Skeletal muscle satellite cell (primary cell): ENCODE data around the gene MST1R.

ENCODE experiments used
- H3K27me3 ChIP-seq: 2 replicates; pipeline ENCODE4 v1.7.0; 2013; ENCODE audit warnings: low read length; ENCODE audit not compliant: control insufficient read depth, insufficient read depth
- H3K36me3 ChIP-seq: 2 replicates; pipeline ENCODE4 v1.7.0; 2013; ENCODE audit warnings: mild to moderate bottlenecking, control low read depth, low read length; ENCODE audit not compliant: insufficient read depth
- H3K4me1 ChIP-seq: 2 replicates; pipeline ENCODE4 v1.7.0; 2013; ENCODE audit warnings: low read length; ENCODE audit not compliant: control insufficient read depth, insufficient read depth
- H3K4me2 ChIP-seq: 2 replicates; pipeline ENCODE4 v1.7.0; 2013; ENCODE audit warnings: mild to moderate bottlenecking, low read length
- H3K4me3 ChIP-seq: 2 replicates; pipeline ENCODE4 v1.7.0; 2013; ENCODE audit warnings: low read length
- H3K9ac ChIP-seq: 2 replicates; pipeline ENCODE4 v1.7.0; 2013; ENCODE audit warnings: mild to moderate bottlenecking, low read depth, low read length, moderate library complexity
- H3K9me3 ChIP-seq: replicated peaks from 2 replicates; pipeline ENCODE4 v1.7.0; 2013; ENCODE audit warnings: mild to moderate bottlenecking, control low read depth, low read length

Gene MST1R

DNA sequence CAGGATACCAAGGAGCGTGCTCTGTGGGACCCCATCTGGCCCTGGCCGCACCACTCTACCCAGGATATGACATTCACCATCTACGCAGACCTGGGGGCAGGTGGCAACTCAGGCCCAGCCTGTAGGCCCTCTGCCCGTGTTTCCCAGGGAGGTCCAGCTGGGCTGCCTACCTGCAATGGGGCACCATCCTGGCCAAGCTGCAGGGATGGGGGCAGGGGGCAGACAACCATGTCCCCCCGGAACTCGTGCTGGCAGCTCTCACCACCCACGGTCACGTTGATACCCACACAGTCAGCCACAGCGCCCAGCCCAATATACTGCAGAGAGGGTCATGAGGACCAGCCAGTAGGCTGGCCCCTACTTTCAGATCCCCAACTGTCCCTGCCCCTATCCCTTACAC, 7.9 kb downstream of the MST1R start:
- Histone ChIP-seq H3K4me3 (no peak overlapping the region), H3K4me2 (no peak overlapping the region), H3K27me3 (no peaks in the 10 kb centered on the region), H3K9me3 (no peaks in the 10 kb centered on the region), H3K4me1 (peaks cover 10% of the 10 kb centered on the region), H3K36me3 (no peaks in the 10 kb centered on the region), H3K9ac (no peak overlapping the region)

DNA sequence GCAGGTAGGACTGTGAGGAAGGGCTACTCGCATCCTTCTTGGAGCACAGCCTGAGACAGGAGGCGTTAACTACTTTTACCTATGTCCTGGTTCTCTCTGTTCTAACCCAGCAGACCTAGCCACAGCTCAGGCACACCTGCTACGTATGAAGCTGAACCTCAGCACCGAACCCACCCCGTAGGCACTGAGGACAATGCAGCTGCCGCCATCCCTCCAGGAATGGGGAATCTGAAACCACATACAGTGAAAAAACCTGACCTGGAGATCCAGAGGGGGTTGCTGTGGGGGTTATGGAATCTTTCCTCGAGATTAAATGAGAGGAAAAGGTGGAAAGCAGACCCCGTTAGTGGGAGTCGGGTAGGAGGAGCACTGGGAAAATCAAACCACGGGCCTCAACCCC, 14.4 kb downstream of the MST1R start:
- Histone ChIP-seq H3K9me3 (no peaks in the 10 kb centered on the region), H3K27me3 (peaks cover 2% of the 10 kb centered on the region), H3K4me2 (no peak overlapping the region), H3K4me1 (no peaks in the 10 kb centered on the region), H3K9ac (no peak overlapping the region), H3K36me3 (no peaks in the 10 kb centered on the region), H3K4me3 (no peak overlapping the region)

DNA sequence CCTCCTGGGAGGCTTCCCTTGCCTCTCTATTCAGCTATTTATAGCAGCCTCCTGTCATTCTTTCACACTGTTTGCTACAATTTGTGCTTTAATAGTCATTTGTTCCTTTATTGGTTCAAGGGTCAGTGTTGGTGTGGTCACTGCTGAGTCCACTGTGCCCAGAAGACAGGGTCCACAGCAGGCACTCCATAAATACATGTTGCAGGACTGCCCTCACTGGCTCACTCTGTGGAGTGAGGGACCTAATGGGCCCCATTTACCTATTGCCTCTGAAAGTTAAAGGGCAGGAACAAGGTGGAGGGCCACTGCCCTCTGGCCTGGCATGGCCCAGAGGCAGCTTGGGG, 16.8 kb downstream of the MST1R start:
- Histone ChIP-seq H3K4me3 (no peak overlapping the region), H3K9ac (no peak overlapping the region), H3K9me3 (no peaks in the 10 kb centered on the region), H3K4me1 (no peaks in the 10 kb centered on the region), H3K4me2 (no peak overlapping the region), H3K27me3 (peaks cover 10% of the 10 kb centered on the region), H3K36me3 (no peaks in the 10 kb centered on the region)

DNA sequence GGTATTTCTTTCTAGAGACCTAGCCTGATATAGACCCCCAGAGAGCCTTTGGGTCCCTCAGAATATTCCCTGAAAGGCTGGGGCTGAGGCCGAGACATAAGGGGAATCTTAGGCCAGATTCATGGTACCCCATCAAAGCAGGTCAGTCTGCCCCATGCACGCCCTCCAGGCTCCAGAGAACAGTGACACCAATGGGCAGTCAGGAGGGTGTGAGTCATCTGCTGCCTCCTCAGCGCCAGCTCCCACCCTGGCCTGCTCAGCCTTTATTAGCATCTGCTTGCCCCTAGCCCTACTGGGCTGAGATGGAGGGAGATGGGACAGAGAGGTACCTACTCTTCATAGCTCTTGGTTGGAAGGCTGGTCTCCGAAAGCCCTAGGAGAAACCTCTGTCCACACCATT, 19.7 kb downstream of the MST1R start:
- Histone ChIP-seq H3K4me1 (no peaks in the 10 kb centered on the region), H3K9ac (no peak overlapping the region), H3K27me3 (peaks cover 21% of the 10 kb centered on the region), H3K9me3 (no peaks in the 10 kb centered on the region), H3K4me3 (no peak overlapping the region), H3K4me2 (no peak overlapping the region), H3K36me3 (no peaks in the 10 kb centered on the region)

DNA sequence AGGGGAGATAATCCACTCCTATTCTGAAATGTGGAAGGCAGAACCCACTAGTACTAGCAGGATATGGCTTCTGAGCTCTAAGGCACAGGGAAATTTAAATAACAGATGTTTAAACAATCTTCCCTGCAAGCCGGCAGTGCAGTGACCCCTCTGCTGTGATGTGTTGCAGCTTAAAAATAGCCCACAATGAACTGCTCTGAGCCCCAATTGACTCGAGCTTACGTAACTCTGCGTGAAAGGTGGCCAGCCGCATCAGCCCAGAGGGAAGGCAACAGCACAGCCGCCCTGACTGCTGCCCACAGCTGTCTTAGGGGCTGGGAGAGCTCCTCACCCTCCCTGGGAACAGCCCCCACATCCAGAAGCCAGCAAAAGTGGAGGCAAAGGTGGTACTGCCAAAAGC, 21.5 kb downstream of the MST1R start:
- H3K36me3 ChIP-seq: no peaks in the 10 kb centered on the region
- no peak overlapping the region for H3K4me3 ChIP-seq
- H3K27me3 ChIP-seq: peaks cover 24% of the 10 kb centered on the region
- H3K9me3 ChIP-seq: no peaks in the 10 kb centered on the region
- no peaks in the 10 kb centered on the region for H3K4me1 ChIP-seq
- no peak overlapping the region for H3K9ac ChIP-seq
- H3K4me2 ChIP-seq: no peak overlapping the region

DNA sequence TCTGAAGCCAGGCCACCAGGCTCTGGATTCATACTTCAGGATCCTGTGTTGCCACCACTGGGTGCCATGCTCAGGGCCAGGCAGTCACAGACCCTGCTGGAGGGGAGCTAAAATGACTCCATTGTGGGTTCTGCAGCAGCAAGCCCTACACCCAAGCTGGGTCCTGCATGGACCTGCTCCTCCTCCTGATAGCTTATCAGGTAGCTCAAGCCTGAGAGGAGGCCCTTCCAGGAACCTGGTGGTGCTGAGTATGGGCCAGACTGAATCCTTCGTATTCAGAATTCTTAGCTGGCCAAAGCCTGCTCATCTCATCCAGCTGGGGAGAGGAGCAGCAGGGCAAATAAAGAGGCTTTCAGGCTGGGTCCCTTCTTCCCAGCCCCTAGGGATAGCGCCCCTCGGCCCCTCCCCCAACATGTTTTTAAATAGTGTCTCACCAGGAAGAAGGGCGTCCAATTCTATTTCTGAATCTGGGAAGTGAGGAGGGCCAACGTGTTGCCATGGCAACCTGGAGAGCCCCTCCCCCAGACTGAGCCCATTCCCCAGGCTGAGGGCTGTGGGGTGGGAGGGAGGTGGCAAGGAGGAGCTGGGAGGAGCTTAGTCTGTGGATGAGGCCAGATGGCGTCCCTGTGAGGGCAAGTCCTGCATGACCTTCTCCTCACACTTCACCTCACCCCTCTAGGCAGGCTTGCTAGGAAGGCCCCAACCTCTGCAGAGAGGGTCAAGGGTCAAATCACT, 22.9 kb downstream of the MST1R start:
- H3K4me1 ChIP-seq: no peaks in the 10 kb centered on the region
- H3K9ac ChIP-seq: no peak overlapping the region
- H3K36me3 ChIP-seq: no peaks in the 10 kb centered on the region
- peaks cover 30% of the 10 kb centered on the region for H3K27me3 ChIP-seq
- no peak overlapping the region for H3K4me2 ChIP-seq
- no peak overlapping the region for H3K4me3 ChIP-seq
- no peaks in the 10 kb centered on the region for H3K9me3 ChIP-seq

DNA sequence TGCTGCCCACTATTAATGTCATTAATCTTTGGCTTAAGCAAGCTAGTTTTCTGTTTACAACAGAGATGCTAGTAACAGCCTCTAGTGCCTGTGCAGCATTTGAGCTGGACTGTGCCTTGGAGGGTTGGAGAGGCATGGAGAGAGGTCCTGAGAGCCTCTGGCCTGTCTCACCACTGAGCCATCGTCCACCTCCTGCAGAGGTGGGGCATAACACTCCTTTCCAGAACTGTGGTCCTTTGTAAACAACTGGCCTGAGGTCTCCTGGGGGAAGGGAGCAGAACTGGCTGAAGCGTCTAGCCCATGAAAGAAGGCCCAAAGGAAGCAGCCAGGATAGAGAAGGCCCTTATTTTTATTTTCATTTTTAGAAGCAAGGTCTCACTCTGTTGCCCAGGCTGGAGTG, 24.0 kb downstream of the MST1R start:
- H3K4me3 ChIP-seq: no peak overlapping the region
- no peaks in the 10 kb centered on the region for H3K36me3 ChIP-seq
- no peak overlapping the region for H3K4me2 ChIP-seq
- H3K27me3 ChIP-seq: peaks cover 29% of the 10 kb centered on the region
- H3K4me1 ChIP-seq: no peaks in the 10 kb centered on the region
- no peak overlapping the region for H3K9ac ChIP-seq
- H3K9me3 ChIP-seq: no peaks in the 10 kb centered on the region

DNA sequence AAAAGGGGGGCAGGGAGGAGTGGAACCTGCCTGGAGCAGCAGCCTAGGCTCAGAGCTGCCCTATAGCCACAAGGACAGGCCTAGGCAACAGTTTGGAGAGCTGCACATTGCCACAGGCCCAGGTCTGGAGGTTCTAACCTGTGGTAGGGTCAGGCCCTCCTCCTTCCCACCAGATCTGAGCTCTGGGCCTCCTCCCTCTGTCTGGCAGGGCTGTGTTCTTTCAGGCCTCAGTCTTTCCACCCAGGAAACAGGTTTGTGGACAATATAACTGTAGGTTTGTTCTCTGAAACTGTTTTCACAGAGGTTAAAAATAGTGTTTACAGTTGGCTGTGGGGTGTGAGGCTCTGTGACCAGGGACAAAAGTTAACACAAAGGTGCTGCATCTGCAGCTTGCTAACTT, 25.0 kb downstream of the MST1R start:
- Histone ChIP-seq H3K9ac (no peak overlapping the region), H3K4me3 (no peak overlapping the region), H3K4me1 (no peaks in the 10 kb centered on the region), H3K9me3 (no peaks in the 10 kb centered on the region), H3K27me3 (peaks cover 34% of the 10 kb centered on the region), H3K36me3 (no peaks in the 10 kb centered on the region), H3K4me2 (no peak overlapping the region)

DNA sequence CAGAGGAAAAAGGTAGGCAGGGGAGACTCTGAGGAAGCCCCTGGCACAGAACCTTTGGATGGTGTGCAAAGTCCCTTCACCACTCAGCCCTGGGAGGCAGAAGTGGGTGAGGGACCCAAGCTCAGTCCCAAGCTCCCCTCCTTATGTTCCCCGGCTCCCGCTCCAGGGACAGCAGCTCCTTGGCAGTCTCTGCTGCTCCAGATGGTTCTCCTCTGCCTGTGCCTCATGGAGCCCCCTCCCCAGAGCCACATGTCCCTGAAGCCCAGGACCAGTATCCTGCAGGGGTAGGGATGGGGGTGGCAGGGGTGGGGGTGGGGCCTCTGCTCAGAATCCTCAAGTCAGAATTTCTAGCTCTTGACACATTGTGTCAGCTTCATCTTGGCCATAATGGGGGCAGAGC, 26.0 kb downstream of the MST1R start:
- H3K9ac ChIP-seq: no peak overlapping the region
- no peaks in the 10 kb centered on the region for H3K4me1 ChIP-seq
- H3K36me3 ChIP-seq: no peaks in the 10 kb centered on the region
- H3K9me3 ChIP-seq: no peaks in the 10 kb centered on the region
- H3K27me3 ChIP-seq: peaks cover 34% of the 10 kb centered on the region
- no peak overlapping the region for H3K4me2 ChIP-seq
- no peak overlapping the region for H3K4me3 ChIP-seq

DNA sequence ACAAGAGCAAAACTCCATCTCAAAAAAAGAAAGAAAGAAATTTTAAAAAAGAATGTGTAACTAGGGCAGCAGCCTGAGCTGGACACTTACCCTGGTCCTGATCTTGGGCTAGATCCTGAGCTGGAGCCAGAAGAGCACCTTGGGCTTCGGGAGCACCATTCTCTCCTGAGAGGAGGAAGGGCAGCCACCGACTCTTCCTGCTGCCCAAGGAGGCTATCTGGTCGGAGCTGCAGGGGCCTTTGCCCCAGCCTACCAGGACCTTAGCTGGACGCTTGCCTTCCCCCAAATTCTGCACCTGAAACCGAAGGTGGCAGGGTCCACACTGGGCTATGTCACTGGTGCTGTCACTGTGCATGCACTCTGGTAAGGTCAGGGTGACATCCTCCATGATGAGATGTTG, 27.1 kb downstream of the MST1R start:
- Histone ChIP-seq H3K36me3 (no peaks in the 10 kb centered on the region), H3K27me3 (peaks cover 33% of the 10 kb centered on the region), H3K9me3 (no peaks in the 10 kb centered on the region)

DNA sequence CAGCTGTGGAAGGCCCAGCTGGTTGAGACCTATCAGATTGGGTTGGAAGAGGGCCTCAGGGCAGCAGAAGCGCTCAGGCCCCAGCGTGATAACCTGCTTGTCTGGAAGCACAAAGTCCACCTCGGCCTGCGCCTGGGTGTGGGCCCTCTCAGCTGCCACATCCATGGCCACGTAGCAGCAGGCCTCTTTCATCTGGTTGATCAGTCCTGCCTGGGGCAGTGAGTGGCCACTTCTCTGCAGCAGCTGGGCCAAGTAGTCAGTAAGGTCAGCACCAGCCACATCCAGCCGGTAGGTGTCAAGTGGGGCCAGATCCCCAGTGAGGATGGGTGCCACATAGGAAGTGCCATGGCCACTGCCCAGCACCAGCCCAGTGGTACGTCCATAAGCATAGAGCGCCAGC, 30.1 kb downstream of the MST1R start:
- no peaks in the 10 kb centered on the region for H3K36me3 ChIP-seq
- no peak overlapping the region for H3K4me2 ChIP-seq
- peaks cover 7% of the 10 kb centered on the region for H3K4me1 ChIP-seq
- peaks cover 55% of the 10 kb centered on the region for H3K27me3 ChIP-seq
- no peaks in the 10 kb centered on the region for H3K9me3 ChIP-seq
- no peak overlapping the region for H3K4me3 ChIP-seq
- no peak overlapping the region for H3K9ac ChIP-seq

More for the DNA sequence above, 27.1 kb downstream of the MST1R start:
- Histone ChIP-seq H3K9ac (no peak overlapping the region), H3K4me2 (no peak overlapping the region), H3K4me1 (no peaks in the 10 kb centered on the region), H3K4me3 (no peak overlapping the region)

DNA sequence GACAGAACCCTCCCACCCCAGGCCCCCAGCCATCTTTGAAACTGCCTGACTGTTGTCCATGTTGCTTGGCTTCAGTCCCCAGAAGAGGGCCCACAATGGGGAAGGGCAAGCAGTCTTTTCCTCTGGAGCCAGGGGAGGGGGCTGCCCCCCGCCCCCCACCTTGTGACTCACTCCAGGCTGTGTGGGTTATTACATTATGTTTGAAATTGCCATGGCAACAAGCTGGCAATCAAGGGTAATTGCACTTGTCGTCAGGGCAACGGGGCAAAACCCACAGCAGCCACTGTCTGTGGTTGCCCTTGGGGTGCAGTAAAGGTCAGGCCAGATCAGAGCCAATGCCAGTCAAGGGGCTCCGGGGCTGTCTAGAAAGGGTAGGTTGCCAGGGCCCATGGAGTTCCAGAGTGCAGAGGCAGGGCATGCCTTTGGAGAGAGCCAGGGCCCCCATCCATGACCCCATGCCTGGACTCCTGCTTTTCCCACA, 30.8 kb downstream of the MST1R start:
- H3K4me2 ChIP-seq: no peak overlapping the region
- H3K9me3 ChIP-seq: no peaks in the 10 kb centered on the region
- no peaks in the 10 kb centered on the region for H3K36me3 ChIP-seq
- H3K4me3 ChIP-seq: no peak overlapping the region
- H3K4me1 ChIP-seq: peaks cover 7% of the 10 kb centered on the region
- H3K27me3 ChIP-seq: peaks cover 62% of the 10 kb centered on the region
- no peak overlapping the region for H3K9ac ChIP-seq
